Choroid plexus epithelial cell (primary cell): ENCODE results near the gene RNASE1.
"Not testable (repeated sequence)": the region's sequence is repeated elsewhere in the genome, so short reads cannot be mapped to it uniquely, and the experiment has no call there.

Experiments used
- DNase-seq: peaks from one replicate; pipeline ENCODE4 v3.0.0-alpha.2; 2010; ENCODE audit warnings: low read depth
- H3K4me3 ChIP-seq: 2 replicates; pipeline ENCODE4 v1.5.1; 2011; ENCODE audit warnings: low read depth, mild to moderate bottlenecking, control low read depth, low read length, moderate library complexity
- CTCF ChIP-seq: conservative IDR thresholded peaks from 2 replicates; pipeline ENCODE4 v1.5.1; 2011; ENCODE audit warnings: low read depth, mild to moderate bottlenecking, control low read depth, inconsistent platforms, low read length, moderate library complexity

The RNASE1 gene

GRCh38 chr14:20836668-20837338, 34.2 kb upstream of the RNASE1 start:
- TF ChIP-seq CTCF, result peak; percentile 58
- no peak overlapping the region for H3K4me3 ChIP-seq
- peak; percentile 57 for DNase-seq

DNA sequence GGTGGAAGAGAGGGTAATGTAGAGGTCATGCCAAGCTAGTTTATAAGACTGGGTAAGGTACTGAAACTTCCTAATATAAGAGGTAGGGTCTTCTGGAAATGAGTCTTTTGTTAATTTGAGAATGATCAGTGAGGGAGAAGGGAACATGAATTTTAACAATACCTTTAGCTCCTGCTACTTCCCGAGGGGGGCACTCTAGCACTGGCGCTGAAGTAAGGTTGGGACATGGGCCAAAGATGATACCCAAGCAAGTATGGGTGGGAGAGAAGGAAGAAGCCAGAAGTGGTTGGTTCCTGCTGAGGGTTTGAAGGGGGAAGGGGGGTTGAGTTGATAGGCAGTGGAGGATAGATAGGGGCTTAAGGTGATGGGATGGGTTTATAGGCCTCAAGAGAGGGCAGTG, 32.3 kb upstream of the RNASE1 start:
- no peak overlapping the region for H3K4me3 ChIP-seq
- TF ChIP-seq CTCF, result no peak
- no peak for DNase-seq

DNA sequence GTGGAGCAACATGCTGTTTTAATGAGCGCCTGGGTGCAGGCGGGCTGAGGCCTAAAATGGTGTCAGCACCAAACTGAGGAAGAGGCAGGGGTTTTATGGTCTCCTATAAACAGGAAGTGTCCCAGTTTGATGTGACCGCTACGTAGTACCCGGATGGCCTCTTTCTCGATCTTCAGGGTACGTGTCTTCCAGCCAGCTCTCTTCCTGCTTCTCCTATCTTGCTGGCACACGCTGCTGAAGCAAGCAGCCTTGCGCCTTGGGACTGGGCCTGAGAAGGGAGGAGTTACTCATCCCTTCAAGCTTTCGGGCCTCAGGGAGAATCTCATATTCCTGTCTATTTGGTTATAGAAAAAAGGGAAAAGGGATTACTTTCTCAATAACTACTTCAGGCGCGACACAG, 28.2 kb upstream of the RNASE1 start:
- no peak overlapping the region for H3K4me3 ChIP-seq
- no peak for DNase-seq
- no peak for TF ChIP-seq CTCF

- DNase-seq, result not testable (repeated sequence)
Measured at GRCh38 chr14:20828024-20828694, 25.5 kb upstream of the RNASE1 start.

DNA sequence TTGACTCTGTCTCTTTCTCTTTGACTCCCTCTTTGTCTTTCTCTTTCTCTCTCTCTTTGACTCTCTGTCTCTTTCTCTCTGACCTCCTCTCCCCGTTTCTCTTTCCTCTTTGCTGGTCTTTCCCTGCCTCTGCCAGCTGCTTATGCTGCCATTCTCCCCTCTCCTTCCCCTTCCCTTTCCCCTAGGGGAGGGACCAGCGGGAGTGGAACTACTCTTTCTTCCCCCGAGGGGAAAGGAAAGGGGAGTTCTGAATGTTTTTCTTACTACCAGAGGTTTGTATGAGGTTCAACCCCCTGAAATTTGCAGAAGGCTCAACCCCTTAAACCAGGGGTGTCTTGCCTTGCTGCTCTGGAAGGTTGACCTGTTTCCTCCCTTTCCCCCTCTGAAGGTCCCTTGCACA, 24.7 kb upstream of the RNASE1 start:
- H3K4me3 ChIP-seq, result no peak overlapping the region
- no peak for TF ChIP-seq CTCF
- no peak for DNase-seq

More at GRCh38 chr14:20828024-20828694, 25.5 kb upstream of the RNASE1 start:
- H3K4me3 ChIP-seq, result not testable (repeated sequence)

DNA sequence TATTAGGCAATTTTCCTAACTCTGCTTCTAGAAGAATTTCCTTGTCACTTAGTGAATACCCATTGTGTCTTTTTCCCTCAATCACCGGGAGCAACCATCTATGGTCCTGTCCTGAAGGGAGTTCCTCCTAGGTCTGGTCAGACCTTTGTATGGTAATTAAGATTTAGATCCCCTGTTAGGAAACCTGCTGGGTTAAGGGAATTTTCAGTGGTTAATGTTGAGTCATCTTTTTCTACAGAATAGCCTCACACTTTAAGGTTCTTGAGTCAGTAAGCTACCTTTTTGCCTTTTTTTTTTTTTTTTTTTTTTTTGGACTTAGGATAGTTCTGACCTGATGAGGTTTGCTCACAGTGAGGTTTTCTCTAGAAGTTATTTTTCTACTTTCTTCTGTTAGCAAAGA, 24.0 kb upstream of the RNASE1 start:
- not testable (repeated sequence) for H3K4me3 ChIP-seq, DNase-seq

DNA sequence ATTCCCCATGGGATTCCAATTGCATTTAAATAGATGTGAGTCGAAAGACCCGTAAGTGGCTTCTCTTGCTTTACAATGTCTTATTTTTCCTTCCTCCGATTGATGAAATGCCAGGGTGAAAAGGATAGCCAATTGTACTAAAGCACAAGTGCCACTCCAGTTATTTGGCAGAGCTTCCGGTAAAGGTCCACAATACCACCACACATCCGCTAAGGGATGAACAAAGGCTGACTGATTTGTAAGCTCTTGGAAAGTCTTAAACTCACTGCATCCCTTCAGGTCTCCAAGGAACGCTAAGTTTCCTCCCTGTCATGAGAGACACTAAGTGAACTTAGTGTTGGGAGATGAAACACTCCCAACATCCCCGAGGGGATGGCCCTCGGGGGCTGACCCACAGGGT, 21.2 kb upstream of the RNASE1 start:
- no peak overlapping the region for H3K4me3 ChIP-seq
- DNase-seq, result no peak
- TF ChIP-seq CTCF, result no peak

- H3K4me3 ChIP-seq, DNase-seq: not testable (repeated sequence)
Measured at GRCh38 chr14:20821521-20822108, 19.0 kb upstream of the RNASE1 start.
